Gastroesophageal sphincter (tissue), 3 donors: ENCODE measurements around the gene NAP1L1.
A peak's percentile ranks its signal among the peaks of the same experiment; 100 is the strongest.

Experiments
- CTCF ChIP-seq, 4 experiments: fragments of 200-600 bp in 2 of 4; fragments of 450-650 bp in 2 of 4; sonication (generic) in 1 of 4; IDR thresholded peaks; one replicate each; pipeline ENCODE4 v1.5.1; 2017 to 2019; ENCODE audit warnings: antibody characterized with exemption in 4 of 4, mild to moderate bottlenecking in 2 of 4, moderate library complexity in 2 of 4
- EP300 ChIP-seq: sonication (generic); formaldehyde crosslinking; IDR thresholded peaks from one replicate; pipeline ENCODE4 v1.6.1; 2017; ENCODE audit warnings: antibody characterized with exemption, mild to moderate bottlenecking
- POLR2A ChIP-seq, 2 donors: fragments of 450-650 bp; IDR thresholded peaks; one replicate each; pipeline ENCODE4 v1.6.1; 2017; ENCODE audit warnings: antibody characterized with exemption in 2 of 2, mild to moderate bottlenecking in 2 of 2, moderate library complexity in 1 of 2

- TF ChIP-seq EP300: no peak
- no peak for TF ChIP-seq POLR2A (IDR thresholded peaks at IDR 0.05)
- peak; percentile 71 to 85 (median 81) for TF ChIP-seq CTCF (IDR thresholded peaks at IDR 0.05)
Observed at GRCh38 chr12:76037130-76038103, 47.1 kb downstream of the NAP1L1 start.
